ENCODE data around the gene EEPD1. TPM values are rescaled to one million over a fixed set of nuclear protein-coding genes. Genes with fewer than 3 reads are reported as not detected.

EEPD1 gene
- polyA plus RNA-seq, 2 of the 4 experiments (the other 2 are of a cell fraction) = 16.0 to 24.3 TPM

GRCh38 chr7:36201122-36201723, 48.2 kb downstream of the EEPD1 start:
- TF ChIP-seq RNF2 (IDR thresholded peaks at IDR 0.05; ENCODE audit: borderline replicate concordance, low read depth) (no peak), POLR2AphosphoS2 (conservative IDR thresholded peaks at IDR 0.05; ENCODE audit: low read length) (no peak), HOXB5 (CRISPR knock-in tag; IDR thresholded peaks at IDR 0.05) (no peak), EHMT2 (IDR thresholded peaks at IDR 0.05; ENCODE audit: low read depth) (no peak), RAD21 (conservative IDR thresholded peaks at IDR 0.05 in 1 of 2, IDR thresholded peaks at IDR 0.05 in 1 of 2) (no peak), NFE2L2 (conservative IDR thresholded peaks at IDR 0.05; ENCODE audit: low read length) (no peak), TFCP2L1 (CRISPR knock-in tag; IDR thresholded peaks at IDR 0.05) (no peak), SMC3 (IDR thresholded peaks at IDR 0.05) (no peak), RFX5 (IDR thresholded peaks at IDR 0.05) (no peak), HOXA7 (CRISPR knock-in tag; IDR thresholded peaks at IDR 0.05) (no peak), BHLHE40 (IDR thresholded peaks at IDR 0.05; ENCODE audit: low read depth, low read length) (no peak), HMGXB4 (CRISPR knock-in tag; IDR thresholded peaks at IDR 0.05; ENCODE audit: borderline replicate concordance) (no peak), HEYL (CRISPR knock-in tag; IDR thresholded peaks at IDR 0.05) (no peak), RCOR1 (IDR thresholded peaks at IDR 0.05; ENCODE audit: low read depth, low read length) (no peak), BCL3 (IDR thresholded peaks at IDR 0.05) (no peak), TP53 (CRISPR knock-in tag; IDR thresholded peaks at IDR 0.05) (no peak), ZNF302 (CRISPR knock-in tag; IDR thresholded peaks at IDR 0.05) (no peak), ZFP36 (IDR thresholded peaks at IDR 0.05; ENCODE audit: borderline replicate concordance, partially characterized antibody) (no peak), JUN (IDR thresholded peaks at IDR 0.05) (no peak)
- no peak for DNase-seq (ENCODE audit: low read depth in 1 of 2, low spot score in 1 of 2)
- POLR2A ChIA-PET = no interaction called here
- Histone ChIP-seq H3K4me2 (no peak overlapping the region), H3K4me1 (peaks cover 23% of the 10 kb centered on the region), H3K9me3 (no peaks in the 10 kb centered on the region), H3K27ac (no peak overlapping the region), H3K4me3 (no peak overlapping the region)
- 90% methylated on average over 5 of the region's 5 CpGs for WGBS (ENCODE audit: missing lambda C conversion rate)
- ATAC-seq = no peak
- no peak for FAIRE-seq
- CTCF ChIA-PET = interaction anchor here (0.8 to 1.1 kb wide), 2 partner anchors 12 to 225 kb away, joined by 3 to 4 read pairs; no protein-coding TSS in a partner anchor

DNA sequence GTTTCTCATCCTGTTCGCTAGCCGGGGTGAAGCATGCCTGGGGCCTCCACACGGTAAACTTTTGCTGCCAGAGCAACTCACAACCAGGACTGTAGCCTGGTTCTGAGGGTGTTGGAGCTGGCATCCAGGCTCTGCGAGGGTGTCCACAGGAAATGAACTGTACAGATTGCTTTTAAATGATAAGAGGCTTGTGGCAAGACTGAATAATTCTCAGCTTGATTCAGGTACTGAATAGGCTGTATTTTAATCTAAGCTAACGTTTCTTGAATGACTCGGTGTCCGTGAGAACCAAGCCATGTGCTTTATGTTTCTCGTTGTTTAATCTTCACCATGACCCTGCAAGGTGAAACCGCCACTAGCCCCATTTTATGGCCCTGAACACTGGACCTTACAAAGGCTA, 49.3 kb downstream of the EEPD1 start:
- 92% methylated on average over 9 of the region's 9 CpGs for WGBS (ENCODE audit: missing lambda C conversion rate)
- POLR2A ChIA-PET = no interaction called here
- Histone ChIP-seq H3K4me2 (no peak overlapping the region), H3K4me1 (peaks cover 34% of the 10 kb centered on the region), H3K27ac (peak overlapping the region in 1 of 2 experiments; percentile 41; a peak in 2 of 6 replicates), H3K9me3 (no peaks in the 10 kb centered on the region), H3K4me3 (no peak overlapping the region)
- DNase-seq (ENCODE audit: low read depth in 1 of 2, low spot score in 1 of 2) = no peak
- no peak for ATAC-seq
- TF ChIP-seq HOXB5 (CRISPR knock-in tag; IDR thresholded peaks at IDR 0.05) (no peak), KDM1A (IDR thresholded peaks at IDR 0.05; ENCODE audit: low read depth) (no peak), EHF (CRISPR knock-in tag; IDR thresholded peaks at IDR 0.05) (no peak), RAD21 (conservative IDR thresholded peaks at IDR 0.05 in 1 of 2, IDR thresholded peaks at IDR 0.05 in 1 of 2) (no peak)
- FAIRE-seq = no peak
- CTCF ChIA-PET = interaction anchor here (1.0 kb wide), 1 partner anchor 218 kb away, joined by 5 read pairs; no protein-coding TSS in a partner anchor
